HG03442 (cell line): ENCODE data around the gene PPEF1.
"Not testable (repeated sequence)": the region's sequence is repeated elsewhere in the genome, so short reads cannot be mapped to it uniquely, and the experiment has no call there.

Experiments used
- ATAC-seq: cut with Tn5 transposase; IDR thresholded peaks from one replicate; pipeline ENCODE4 v1.9.1; 2021; ENCODE audit warnings: mild to moderate bottlenecking, moderate library complexity; ENCODE audit not compliant: unreplicated experiment

Gene PPEF1

DNA sequence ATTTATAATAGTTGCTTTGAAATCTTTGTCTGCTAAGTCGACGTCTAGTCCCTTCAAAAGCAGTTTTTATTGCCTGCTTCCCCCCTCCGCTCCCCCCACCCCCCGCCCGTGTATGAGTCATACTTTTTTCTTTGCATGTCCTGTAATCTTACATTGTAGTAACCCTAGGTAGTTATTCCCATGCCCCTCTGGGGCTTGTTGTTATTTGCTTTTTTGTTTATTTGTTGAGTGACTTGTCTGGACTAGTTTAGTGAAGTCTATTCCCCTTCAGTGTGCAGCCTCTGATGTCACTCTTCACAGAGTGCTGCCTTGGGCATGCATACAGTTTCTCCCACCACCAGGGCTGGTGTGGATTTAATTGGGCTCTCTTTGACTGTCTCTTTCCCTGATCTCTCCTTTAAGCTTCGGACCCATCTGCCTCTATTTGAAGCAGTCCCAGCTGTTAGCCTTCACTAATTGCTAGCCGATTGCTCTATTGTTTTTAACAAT, 86.2 kb downstream of the PPEF1 start:
- ATAC-seq = no peak

DNA sequence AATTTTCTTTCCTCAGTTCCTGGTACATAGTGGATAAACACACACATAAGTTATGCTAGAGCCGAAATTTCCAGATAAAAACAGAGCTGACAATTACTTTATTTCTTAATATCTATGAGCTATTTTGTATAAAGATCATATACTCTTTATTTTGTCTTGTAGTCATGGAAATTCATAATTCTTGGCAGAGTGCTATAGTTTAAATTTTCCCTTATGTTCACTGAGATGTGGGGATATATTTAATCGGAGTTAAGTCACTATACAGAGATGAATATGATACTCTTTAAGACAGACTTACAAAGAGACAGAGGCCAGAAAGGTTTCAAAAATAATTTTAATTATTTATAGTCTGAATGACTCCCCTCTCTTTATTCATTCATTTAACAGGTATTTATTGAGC, 89.7 kb downstream of the PPEF1 start:
- ATAC-seq = no peak

DNA sequence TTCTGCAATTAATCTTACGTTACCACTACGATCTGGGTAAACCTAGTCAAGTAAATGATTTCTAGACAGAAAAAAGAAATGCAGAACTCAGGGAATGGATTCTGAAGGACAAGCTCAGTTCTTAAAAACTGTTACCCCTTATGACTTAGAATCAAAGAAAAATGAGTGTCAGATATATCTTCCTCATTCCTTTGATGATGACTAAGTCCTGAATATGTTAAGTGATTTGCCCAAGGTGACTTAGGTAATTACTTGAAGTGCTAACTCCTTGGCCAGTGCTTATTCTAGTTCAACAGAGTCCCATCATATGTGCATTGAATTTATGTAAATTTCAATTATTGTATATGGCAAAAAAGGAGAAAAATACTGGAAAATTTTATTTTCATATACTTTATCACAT, 92.5 kb downstream of the PPEF1 start:
- ATAC-seq = no peak

DNA sequence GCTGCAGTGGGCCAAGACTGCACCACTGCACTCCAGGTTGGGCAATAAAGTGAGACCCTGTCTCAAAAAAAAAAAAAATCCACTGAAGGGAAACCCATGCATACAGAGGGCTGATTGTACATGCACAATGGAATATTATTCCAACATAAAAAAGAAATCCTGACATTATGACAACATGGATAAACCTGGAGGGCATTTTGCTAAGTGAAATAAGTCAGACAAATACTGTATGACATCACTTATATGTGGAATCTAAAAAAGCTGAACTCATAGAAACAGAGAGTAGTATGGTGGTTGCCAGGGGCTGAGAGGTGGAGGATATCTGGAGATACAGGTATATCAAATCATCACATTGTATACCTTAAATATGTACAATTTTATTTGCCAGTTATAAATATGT, 102.2 kb downstream of the PPEF1 start:
- ATAC-seq = no peak

DNA sequence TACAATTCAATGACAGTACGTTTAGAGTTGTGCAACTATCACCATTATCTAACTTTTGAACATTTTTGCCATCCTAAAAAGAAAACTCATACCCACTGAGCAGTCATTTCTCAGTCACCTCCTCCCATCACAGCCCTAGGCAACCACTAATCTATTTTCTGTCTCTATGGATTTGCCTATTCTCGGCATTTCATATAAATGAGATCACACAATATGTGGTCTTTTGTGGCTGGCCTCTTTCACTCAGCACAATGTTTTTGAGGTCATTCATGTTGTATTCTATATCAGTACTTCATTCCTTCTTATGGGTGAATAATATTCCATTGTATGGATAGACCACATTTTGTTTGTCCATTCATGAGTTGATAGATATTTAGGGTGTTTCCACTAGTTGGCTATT, 103.0 kb downstream of the PPEF1 start:
- no peak for ATAC-seq

DNA sequence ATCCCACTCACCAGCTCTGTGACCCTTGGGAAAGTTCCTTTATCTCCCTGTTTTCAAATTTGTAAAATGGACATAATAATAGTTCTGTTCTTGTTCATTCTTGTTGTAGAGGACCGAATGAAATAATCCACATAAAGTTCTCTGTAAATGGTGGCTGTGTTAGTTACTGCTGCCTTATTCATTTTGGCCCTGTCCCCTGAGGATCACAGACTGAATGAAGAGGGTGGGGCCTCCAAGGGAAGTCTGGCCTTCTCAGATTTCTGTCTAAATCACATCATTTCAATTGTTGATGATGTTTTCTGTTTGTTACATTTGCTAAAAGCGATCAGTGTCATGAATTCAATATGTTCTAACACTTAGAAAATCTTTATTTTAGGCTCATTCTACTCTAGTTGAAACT, 117.9 kb downstream of the PPEF1 start:
- no peak for ATAC-seq

DNA sequence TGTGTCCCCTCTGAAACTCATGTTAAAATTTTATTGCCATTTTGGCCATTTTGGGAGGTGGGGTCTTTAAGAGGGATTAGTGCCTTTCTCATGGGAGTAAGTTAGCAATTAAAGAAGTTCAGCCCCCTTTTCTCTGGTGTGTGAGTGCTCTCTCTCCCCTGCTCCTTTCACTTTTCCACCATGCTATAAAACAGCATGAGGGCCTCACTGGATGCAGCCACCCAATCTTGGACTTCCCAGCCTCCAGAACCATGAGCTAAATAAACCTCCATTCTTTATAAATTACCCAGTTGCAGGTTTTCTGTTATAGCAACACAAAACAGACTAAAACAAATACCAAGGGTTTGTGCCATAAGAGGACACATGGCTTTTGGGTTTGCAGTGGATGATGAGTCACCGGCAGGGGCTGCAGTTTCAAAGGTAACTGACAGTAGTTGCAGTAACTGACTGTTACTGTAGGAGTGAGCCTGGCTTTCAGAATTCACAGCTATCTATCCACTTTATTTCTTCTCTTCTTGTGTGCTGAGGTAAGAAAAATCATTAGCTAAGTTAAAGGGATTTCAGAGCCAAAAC, 121.5 kb downstream of the PPEF1 start:
- no peak for ATAC-seq

DNA sequence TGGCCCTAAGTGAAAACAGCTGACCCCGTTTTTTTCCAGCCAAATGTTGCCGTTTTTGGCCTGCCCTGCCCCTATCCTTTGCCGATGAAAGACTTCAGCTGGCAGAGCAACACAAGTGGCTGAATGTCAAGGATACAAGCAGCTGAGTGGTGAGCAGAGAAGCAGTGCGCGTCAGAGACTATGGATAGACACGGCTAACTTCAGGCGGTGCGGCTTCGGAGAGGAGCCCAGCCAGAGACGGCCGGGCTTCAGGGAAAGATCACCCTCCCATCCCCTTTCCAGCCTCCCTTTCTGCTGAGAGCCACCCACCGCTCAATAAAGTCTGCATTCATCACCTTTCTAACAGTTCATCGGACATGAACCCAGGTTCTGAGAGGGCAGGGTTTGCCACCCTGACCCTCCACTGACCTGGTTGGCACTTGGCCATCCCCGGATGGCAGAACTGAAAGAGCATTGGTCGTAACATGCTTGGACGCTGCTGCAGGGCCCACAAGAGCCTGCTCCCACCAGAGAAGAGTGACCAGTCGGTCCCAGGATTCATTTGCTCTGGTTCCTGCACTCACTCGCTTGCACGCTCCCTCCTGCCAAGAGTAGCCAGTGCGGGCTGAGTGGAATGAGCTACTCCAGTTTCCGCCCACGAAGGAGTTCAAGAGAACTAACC, 125.8 kb downstream of the PPEF1 start:
- no peak for ATAC-seq

DNA sequence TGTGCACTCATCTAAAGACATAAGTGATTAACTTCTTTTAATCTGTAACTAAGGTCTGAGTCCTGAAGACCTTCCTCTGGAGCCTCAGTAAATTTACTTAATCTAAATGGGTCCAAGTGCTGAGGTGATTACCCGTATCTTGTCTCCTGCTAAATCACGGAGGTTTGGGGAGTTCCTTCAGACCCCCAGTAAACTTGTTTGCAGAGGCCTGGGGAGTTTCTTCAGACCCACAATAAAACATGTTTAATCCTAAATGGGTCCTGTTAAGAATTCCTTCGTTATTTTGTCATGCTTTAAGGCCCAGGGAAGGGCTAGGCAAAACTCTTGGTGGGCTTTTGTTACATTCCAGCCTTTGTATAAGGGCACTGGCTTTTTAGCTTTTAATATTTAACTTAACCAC, 140.5 kb downstream of the PPEF1 start:
- not testable (repeated sequence) for ATAC-seq

DNA sequence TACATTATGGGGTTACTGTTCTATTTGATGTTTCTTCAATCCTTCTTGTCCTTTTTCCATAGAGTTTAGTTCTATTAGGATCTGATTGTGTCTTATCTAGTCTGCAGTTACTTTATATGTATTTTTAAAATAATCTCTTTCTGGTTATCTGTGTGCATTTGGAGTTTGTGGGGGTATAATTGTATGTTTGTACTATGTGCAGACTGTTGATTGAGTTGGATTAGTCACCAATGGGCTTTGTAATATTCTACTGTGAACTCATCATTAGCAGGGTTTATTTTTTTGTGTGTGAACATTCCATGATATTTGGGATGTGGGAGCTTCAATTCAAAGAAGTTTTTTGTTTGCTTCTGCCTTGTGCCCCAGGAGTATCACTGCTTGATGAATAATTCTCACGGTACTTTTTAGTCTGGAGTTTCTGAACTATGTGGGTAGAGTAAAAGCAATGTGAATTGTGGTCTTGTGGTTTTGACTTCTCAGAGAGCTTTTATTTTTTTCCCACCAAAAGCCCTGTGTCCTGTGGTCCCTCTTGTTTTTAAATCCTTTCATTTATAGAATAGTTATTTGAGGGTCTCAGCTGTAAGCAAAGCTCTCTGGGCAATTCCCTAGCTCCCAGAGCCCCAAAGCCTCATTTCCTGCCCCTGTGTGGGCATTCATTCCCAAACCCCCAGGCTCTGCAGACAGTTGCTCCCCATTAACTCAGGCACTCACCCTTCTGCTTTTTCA, 148.6 kb downstream of the PPEF1 start:
- ATAC-seq = peak; percentile 91

DNA sequence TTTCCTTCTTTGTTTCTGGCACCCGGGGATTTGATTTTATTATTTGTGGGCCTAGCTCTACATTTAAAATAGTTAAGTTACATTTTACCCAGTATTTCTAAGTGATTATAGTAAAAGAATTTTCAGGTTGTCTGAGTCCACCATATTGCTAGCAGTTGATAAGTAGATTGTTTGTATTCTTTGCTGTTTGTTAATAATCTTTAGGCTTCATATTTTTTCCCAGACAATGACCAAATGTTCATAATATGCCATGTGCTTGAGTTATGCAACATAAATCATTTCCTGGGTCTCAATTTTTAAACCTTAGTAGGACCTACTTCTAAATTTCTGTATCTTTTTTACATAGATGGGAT, 149.2 kb downstream of the PPEF1 start:
- no peak for ATAC-seq

DNA sequence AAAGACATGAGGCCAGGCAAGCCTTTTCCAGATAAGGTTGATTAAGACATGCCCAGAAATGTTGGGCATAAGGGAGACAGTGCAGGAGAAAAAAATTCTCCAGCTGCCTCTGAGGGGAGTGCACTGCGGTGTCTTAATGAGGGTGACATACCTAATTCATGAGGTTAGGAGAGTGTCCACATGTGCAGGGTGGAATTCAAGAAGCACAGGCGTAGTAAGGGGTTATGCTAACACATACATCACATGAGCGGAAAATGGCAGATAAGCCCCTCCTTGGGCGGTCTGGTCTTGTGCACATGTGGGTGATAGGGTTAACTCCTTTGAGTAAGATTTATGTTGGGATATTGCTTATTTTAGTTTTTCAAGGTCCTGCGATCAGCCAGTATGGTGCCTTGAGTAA, 154.1 kb downstream of the PPEF1 start:
- ATAC-seq = no peak

DNA sequence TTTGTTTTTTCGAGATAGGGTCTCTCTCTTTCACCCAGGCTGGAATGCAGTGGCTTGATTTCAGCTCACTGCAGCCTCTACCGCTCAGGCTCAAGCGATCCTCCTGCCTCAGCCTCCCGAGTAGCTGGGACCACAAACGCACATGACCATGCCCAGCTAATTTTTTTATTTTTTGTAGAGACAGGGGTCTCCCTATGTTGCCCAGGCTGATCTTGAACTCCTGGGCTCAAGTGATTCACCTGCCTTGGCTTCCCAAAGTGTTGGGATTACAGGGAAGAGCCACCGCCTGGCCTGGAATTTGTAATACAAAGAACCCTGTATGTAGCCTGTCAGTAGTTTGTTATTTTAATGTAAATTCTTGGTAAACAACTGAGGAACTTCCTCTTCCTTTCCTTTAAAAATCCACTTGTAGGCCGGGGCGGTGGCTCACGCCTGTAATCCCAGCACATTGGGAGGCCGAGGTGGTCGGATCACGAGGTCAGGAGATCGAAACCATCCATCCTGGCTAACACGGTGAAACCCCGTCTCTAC, 157.0 kb downstream of the PPEF1 start:
- ATAC-seq = no peak

DNA sequence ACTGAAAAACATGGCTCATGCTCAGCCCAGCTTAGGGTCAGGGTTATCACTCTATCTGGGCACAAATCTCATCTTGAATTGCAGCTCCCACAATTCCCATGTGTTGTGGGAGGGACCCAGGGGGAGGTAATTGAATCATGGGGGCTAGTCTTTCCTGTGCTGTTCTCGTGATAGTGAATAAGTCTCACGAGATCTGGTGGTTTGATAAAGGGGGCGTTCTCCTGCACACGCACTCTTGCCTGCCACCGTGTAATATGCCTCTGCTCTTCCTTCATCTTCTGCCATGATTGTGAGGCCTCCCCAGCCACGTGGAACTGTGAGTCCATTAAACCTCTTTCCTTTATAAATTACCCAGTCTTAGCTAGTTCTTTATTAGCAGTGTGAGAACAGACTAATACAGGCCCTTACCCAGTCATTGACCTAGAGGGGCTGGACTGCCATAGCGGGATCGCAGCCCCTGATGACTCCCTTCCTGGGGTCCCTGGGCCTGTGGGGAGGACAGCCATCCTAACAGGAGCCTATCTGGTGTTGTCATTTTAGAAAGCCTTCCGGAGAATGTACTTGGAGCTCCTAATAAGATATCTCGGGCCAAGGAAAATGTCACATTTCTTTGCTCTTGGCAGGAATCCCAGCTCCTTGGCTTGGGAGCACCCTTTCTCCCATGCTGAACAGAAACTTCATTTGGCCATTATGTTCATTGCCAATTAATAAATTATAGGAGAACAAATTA, 163.9 kb downstream of the PPEF1 start:
- no peak for ATAC-seq

DNA sequence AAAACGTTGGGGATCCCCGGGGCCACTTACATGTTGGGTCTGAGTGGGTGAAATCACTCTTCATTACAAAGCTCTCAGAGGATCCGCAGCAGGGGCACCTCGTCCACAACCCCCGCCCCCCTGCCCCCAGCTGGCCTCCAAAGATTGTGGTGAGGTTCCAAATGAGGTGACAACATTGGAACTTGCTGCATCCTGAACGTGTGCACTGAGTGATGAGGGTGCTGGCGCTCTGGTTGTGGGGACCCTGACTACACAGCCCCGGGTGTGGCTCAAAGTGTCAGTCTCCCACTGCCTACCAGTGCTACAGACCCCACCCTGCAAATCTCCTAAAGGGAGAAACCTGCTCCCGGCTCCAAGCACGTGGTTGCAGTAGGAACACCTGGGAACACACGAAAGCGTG, 164.5 kb downstream of the PPEF1 start:
- no peak for ATAC-seq

DNA sequence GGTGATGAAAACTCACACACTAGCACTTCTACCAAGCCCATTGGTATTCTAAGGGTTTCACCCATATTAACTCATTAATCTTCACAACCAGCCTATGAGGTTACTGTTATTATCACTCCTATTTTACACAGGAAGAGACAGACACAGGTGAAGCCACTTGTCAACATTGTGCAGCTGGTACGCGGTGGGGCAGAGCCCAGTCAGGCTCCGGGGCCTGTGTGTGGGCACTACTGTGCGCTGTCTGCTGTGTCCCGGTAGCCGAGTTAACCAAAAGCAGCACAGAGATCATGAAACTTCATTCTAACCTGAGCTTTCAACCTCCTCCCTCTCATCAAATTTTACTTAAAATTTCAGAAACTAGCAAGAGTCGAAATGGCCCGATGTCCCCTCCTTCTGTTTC, 165.2 kb downstream of the PPEF1 start:
- ATAC-seq = no peak

DNA sequence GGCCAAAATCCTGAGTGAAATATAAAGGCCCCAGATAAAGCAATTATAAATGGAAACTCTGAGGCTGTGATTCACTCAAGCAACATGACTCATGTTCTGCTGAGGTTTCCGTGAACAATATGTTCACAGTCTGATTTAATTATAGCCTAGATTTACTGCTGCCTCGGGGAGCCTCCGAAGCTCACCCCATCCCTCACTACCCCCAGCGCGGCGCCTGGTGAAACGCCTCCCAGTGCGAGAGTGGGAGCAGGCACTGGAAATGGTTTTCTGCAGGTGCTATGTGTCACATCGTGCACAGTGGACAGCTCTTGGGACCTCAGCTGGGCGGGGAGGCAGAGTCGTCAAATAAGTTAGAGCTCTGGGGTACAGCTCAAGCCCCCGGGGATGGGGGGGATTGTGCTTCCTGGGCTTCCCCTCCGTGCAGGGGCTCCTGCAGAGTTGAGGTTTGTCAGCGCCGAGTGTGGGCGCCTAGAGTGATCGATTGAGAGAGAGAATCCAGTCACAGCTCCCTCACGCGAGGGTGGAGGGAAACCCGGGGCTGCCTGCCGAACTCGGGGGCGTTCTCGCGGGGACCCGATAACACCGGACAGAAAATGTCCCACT, 165.8 kb downstream of the PPEF1 start:
- ATAC-seq = no peak

DNA sequence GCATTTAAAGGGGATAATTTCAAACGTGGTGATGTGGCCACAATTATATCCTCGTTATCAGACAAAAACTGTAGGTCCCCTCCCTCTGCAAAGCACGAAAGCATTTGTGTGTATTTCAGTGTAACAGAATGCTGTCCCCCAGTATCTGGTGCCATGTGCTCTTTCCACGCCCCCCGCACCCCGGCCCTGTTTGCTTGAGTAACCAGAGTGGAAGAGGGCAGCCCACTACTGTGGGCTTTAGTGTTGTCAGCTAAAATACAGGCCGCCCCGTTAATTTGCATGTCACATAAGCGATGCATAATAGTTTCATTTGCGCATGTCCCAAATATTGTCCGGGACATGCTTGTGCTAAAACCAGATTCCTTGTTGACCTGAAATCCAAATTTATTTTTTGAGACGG, 166.4 kb downstream of the PPEF1 start:
- no peak for ATAC-seq

DNA sequence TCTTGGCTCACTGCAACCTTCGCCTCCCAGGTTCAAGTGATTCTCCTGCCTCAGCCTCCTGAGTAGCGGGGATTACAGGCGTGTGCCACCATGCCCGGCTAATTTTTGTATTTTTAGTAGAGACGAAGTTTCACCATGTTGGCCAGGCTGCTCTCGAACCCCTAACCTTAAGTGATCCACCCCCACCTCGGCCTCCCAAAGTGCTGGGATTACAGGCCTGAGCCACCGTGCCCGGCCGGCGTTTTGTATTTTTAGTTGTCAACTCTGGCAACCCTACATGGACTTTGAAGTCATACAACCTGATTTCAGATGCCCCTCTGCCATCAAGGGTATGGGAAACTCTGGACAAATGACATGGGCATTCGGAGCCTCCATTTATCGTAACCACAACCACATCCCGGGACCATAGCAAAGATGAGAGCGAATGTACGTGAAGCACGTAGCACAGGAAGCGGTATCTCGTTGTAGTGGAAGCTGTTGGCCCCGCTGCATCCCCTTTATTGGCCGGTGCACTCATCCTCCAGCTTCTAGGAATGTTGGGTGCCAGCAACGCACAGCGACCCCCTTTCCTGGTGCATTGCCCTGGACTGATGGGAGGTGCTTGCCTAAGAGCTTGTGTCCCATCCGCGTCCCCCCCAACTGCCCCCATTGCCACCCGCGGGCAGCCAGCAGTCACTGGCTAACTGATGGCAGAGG, 167.3 kb downstream of the PPEF1 start:
- ATAC-seq = no peak

DNA sequence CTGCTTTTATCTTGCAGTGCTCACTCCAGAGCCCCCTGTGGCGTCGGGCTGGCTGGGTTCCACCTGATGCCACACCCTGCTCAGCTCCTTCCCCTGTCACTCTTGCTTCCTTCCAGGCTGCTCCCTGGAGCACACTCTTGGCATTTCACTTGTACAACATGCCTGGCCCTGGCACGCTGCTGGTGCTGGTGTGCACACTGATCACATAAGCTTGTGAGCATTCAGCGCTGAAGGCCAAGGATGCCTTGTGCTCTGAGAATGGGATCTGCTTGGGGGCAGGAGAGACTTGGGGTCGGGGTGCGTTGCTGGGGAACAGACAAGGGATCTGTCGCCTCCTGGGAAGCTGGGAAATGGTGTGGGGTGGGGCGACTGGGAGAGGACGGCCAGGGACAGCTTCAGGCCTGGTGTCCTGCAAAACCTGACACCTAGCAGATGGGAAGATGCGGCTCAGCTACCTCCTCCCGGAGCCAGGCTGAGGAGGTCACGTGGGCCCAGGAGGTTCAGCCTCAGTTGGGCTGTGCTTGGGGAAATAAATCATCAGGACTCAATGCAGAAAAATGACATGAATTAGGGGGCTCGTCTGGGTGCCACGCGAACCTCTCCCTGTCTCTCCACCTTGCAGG, 167.9 kb downstream of the PPEF1 start:
- no peak for ATAC-seq
